ENCODE data around the gene TMTC1. TPM values are rescaled to one million over a fixed set of nuclear protein-coding genes. Genes with fewer than 3 reads are reported as not detected.
A peak's percentile ranks its signal among the peaks of the same experiment; 100 is the strongest.

The TMTC1 gene
- total and polyA plus RNA-seq, 2 of the 8 experiments (the other 6 are each of a cell fraction or from before 2014, with no cell fraction given), result 15.4 to 20.8 TPM

GRCh38 chr12:29620030-29620429 lies 163.7 kb downstream of the TMTC1 start:
- ChIA-PET CTCF (ENCODE audit: partially characterized antibody) (interaction anchor here (1.0 to 2.1 kb wide), 5 partner anchors 9 to 1188 kb away, joined by 3 to 9 read pairs (median 3); no protein-coding TSS in a partner anchor), POLR2A (ENCODE audit: partially characterized antibody) (interaction anchor here (0.8 kb wide), 1 partner anchor 10 kb away, joined by 3 read pairs; no protein-coding TSS in a partner anchor)
- no peak overlapping the region for H2BK20ac ChIP-seq (ENCODE audit: low read length)
- no peak overlapping the region for H3K27ac ChIP-seq (ENCODE audit: low read depth, low read length)
- no peak overlapping the region for H2BK15ac ChIP-seq (ENCODE audit: low read length)
- no peaks in the 10 kb centered on the region for H3K79me1 ChIP-seq (ENCODE audit: low read depth, low read length)
- FAIRE-seq, result no peak
- WGBS, 2 experiments (ENCODE audit: extremely low coverage in 1 of 2, insufficient coverage in 1 of 2, insufficient read length in 1 of 2, insufficient replicate concordance in 2 of 2, low coverage in 1 of 2, low lambda C conversion rate in 2 of 2, missing lambda C conversion rate in 1 of 2), result 100% methylated on average over 1 of the region's 1 CpG; no CpG with 5 or more reads in 1 of the 2 experiments
- no peaks in the 10 kb centered on the region for H3K36me3 ChIP-seq (ENCODE audit: control insufficient read depth in 2 of 4, insufficient read depth in 4 of 4, low read length in 3 of 4)
- H3K14ac ChIP-seq (ENCODE audit: insufficient read length), result no peak overlapping the region
- H4K5ac ChIP-seq (ENCODE audit: insufficient read length, low read depth, low read length), result no peak overlapping the region
- H3K4ac ChIP-seq (replicated peaks; ENCODE audit: insufficient read length, low read depth, low read length), result peak overlapping the region; percentile 44
- no peak overlapping the region for H2AK5ac ChIP-seq (ENCODE audit: low read depth, low read length)
- H3K4me3 ChIP-seq (ENCODE audit: extremely low read depth in 1 of 4, insufficient read depth in 2 of 4, low read depth in 3 of 4, low read length in 4 of 4), result no peak overlapping the region
- no peaks in the 10 kb centered on the region for H3K27me3 ChIP-seq (replicated peaks in 1 of 4; ENCODE audit: control insufficient read depth in 3 of 4, extremely low read depth in 1 of 4, insufficient read depth in 3 of 4, low read length in 3 of 4)
- no peaks in the 10 kb centered on the region for H3K79me2 ChIP-seq (ENCODE audit: control insufficient read depth in 1 of 2, insufficient read depth in 2 of 2, low read length in 2 of 2)
- H3K18ac ChIP-seq (ENCODE audit: extremely low read depth, low read length), result no peak overlapping the region
- H4K8ac ChIP-seq (ENCODE audit: extremely low read depth, insufficient read depth, low read length), result no peak overlapping the region
- H4K20me1 ChIP-seq (replicated peaks in 1 of 2; ENCODE audit: control insufficient read depth in 1 of 2, insufficient read depth in 2 of 2, low read length in 2 of 2), result no peaks in the 10 kb centered on the region
- DNase-seq (ENCODE audit: low read depth in 1 of 2, low spot score in 2 of 2), result no peak
- 0 out of 4 replicates have a peak, but pooled peaks cover 0 to 3% of the 10 kb centered on the region in 2 experiments for H3K9me3 ChIP-seq (ENCODE audit: insufficient read depth in 2 of 2, low read depth in 1 of 2, low read length in 1 of 2)
- H3K4me2 ChIP-seq (ENCODE audit: insufficient read depth in 1 of 2, low read depth in 2 of 2, low read length in 2 of 2), result no peak overlapping the region
- H2BK12ac ChIP-seq (ENCODE audit: low read depth, low read length), result no peak overlapping the region
- H2AFZ ChIP-seq (ENCODE audit: low read length), result no peak overlapping the region
- H4K91ac ChIP-seq (replicated peaks; ENCODE audit: insufficient read length, low read length), result no peak overlapping the region
- H2BK5ac ChIP-seq (ENCODE audit: low read depth, low read length), result no peak overlapping the region
- H3K23me2 ChIP-seq (ENCODE audit: low read depth, low read length), result no peaks in the 10 kb centered on the region
- no peaks in the 10 kb centered on the region for H3K4me1 ChIP-seq (replicated peaks in 1 of 4; ENCODE audit: control insufficient read depth in 3 of 4, insufficient read depth in 4 of 4, low read length in 3 of 4)
- no peak overlapping the region for H3K56ac ChIP-seq (replicated peaks; ENCODE audit: insufficient read length, low read depth, low read length)
- no peak overlapping the region for H3K23ac ChIP-seq (ENCODE audit: insufficient read length)
- no peak overlapping the region for H2BK120ac ChIP-seq (replicated peaks; ENCODE audit: low read depth, low read length)
- no peak overlapping the region for H3K9ac ChIP-seq (replicated peaks in 1 of 4; ENCODE audit: extremely low read depth in 1 of 4, low read depth in 3 of 4, low read length in 3 of 4)
- TF ChIP-seq RAD21 (IDR thresholded peaks at IDR 0.05 in 1 of 2, conservative IDR thresholded peaks at IDR 0.05 in 1 of 2; ENCODE audit: low read depth in 2 of 2, low read length in 2 of 2) (no peak), KDM5A (IDR thresholded peaks at IDR 0.05; ENCODE audit: low read length) (no peak), MAX (IDR thresholded peaks at IDR 0.05) (no peak), JUN (IDR thresholded peaks at IDR 0.05; ENCODE audit: low read depth, low read length) (no peak), E2F6 (IDR thresholded peaks at IDR 0.05) (no peak), BCL11A (IDR thresholded peaks at IDR 0.05; ENCODE audit: low read depth in 2 of 2, low read length in 2 of 2) (no peak), POLR2AphosphoS5 (IDR thresholded peaks at IDR 0.05; ENCODE audit: low read depth, low read length) (no peak), RNF2 (IDR thresholded peaks at IDR 0.05; ENCODE audit: borderline replicate concordance, low read depth, low read length, missing control alignments, poor library complexity, severe bottlenecking) (no peak), SP4 (IDR thresholded peaks at IDR 0.05; ENCODE audit: low read length) (no peak), HDAC6 (IDR thresholded peaks at IDR 0.05; ENCODE audit: low read depth, low read length) (no peak), EZH2 (IDR thresholded peaks at IDR 0.05; ENCODE audit: low read depth, low read length, severe bottlenecking) (no peak), BACH1 (IDR thresholded peaks at IDR 0.05; ENCODE audit: low read length) (no peak)
